GM12872 (cell line): ENCODE results near the gene IDI2.
A peak's percentile ranks its signal among the peaks of the same experiment; 100 is the strongest.

Experiments used
- TF ChIP-seq, protein P1 (sequence below): IDR thresholded peaks from 3 replicates; pipeline ENCODE4 v1.5.1; 2011; ENCODE audit warnings: low read depth, mild to moderate bottlenecking, low read length, moderate library complexity; ENCODE audit not compliant: insufficient read depth

Gene IDI2

DNA sequence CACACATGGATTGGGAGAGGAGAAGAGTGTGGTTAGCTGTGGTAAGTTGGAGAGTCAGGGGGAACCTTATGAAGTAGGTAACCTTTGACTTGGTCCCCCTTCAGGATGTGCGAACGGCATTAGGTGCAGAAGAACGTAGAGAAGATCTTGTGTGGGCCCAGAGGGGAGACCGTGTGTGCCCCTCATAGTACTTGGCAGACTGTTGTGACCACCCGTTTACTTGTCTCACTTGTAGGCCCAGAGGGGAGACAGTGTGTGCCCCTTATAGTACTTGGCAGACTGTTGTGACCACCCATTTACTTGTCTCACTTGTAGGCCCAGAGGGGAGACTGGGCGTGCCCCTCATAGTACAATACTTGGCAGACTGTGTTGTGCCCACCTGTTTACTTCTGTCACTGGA, 34.9 kb downstream of the IDI2 start:
- TF ChIP-seq, protein P1, sequence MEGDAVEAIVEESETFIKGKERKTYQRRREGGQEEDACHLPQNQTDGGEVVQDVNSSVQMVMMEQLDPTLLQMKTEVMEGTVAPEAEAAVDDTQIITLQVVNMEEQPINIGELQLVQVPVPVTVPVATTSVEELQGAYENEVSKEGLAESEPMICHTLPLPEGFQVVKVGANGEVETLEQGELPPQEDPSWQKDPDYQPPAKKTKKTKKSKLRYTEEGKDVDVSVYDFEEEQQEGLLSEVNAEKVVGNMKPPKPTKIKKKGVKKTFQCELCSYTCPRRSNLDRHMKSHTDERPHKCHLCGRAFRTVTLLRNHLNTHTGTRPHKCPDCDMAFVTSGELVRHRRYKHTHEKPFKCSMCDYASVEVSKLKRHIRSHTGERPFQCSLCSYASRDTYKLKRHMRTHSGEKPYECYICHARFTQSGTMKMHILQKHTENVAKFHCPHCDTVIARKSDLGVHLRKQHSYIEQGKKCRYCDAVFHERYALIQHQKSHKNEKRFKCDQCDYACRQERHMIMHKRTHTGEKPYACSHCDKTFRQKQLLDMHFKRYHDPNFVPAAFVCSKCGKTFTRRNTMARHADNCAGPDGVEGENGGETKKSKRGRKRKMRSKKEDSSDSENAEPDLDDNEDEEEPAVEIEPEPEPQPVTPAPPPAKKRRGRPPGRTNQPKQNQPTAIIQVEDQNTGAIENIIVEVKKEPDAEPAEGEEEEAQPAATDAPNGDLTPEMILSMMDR = no peak

DNA sequence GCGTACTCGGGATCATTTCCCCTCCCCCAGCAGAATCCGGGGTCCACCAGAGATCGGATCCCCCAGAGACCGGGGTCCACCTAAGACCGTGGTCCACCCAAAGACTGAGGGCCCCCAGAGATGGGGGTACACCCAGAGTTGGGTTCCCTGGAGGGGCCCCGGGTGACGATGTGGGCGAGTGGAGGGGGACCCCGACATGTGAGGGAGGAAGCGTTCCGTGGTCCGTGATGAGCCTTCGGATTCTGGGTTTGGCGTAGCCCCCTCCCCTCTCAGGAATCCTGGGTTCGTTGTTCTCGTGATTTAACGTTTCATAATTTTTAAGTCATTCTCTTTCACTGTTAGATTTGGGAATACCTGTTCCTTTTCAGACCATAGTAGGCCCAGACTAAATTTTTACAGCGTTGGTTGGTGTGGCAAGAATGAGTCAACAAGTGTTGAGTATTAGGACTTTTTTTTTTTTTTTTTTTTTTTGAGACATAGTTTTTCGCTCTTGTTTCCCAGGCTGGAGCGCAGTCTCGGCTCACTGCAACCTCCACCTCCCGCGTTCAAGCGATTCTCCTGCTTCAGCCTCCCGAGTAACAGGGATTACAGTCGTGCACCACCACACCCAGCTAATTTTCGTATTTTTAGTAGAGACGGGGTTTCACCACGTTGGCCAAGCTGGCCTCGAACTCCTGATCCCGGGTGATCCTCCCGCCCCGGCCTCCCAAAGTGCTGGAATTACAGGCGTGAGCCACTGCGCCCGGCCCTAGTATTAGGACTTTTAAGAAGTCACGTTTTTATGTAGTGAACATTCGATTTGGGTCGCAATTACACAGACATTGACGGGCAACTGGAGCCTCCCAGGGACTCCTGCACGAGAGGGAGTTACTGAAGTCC, 36.8 kb downstream of the IDI2 start:
- TF ChIP-seq, protein P1 = no peak

DNA sequence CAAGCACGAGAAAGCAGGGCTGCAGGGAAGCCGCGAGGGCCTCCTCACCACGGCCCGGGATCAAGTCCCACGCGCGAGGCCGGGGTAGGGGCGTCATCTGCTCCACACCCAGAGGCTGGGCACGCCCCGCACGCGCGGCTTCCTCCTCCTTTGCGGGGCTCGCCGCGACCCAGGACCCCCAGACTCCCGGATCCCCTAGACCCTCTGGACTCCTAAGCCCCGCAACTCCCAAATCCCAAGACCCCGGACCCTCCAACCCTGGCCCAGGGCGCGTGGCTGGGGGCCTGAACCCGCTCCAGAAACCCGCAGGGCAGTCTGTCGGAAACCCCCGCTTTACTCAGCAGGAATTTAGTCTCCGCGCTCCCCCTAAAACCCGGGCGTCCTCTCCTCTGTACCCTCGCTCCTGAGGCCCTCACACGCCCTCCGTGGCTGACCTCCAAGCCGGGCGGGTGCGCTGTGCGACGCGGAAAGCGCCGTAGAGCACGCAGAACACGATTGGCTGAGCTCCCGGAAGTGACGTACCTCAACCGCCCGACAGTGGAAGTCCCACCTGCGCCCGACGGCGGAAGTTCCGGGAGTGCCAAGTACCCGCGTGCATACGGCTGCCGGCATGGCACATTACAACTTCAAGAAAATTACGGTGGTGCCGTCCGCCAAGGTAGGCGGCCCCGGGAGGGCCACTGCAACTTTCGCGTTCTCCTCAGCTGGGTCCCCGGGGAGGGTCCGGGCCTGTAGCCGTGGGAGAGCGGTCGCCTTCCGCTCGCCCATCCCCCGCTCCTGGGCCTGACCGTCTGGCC, 37.6 kb downstream of the IDI2 start, which contains the start of gene GTPBP4:
Gene GTPBP4 (plus strand): TSS at position 565 of the 797 bp plus-strand sequence. CDS start 46 bp downstream, at position 611.
- TF ChIP-seq, protein P1 = peak; percentile 39; the same call in 2 of the 3 replicates

DNA sequence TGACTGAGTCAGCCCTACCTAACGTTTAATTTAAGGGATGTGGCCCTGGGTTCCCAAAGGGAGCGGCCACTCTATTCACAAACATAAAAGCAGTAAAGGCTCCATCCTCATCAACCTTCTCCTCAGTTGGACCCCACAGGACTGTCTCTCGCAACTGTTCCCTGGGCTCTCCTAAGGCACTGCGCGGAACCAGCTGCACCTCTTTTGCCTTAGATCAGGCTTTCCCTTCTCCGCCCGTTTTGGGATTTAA, 38.1 kb downstream of the IDI2 start:
- TF ChIP-seq, protein P1 = no peak

DNA sequence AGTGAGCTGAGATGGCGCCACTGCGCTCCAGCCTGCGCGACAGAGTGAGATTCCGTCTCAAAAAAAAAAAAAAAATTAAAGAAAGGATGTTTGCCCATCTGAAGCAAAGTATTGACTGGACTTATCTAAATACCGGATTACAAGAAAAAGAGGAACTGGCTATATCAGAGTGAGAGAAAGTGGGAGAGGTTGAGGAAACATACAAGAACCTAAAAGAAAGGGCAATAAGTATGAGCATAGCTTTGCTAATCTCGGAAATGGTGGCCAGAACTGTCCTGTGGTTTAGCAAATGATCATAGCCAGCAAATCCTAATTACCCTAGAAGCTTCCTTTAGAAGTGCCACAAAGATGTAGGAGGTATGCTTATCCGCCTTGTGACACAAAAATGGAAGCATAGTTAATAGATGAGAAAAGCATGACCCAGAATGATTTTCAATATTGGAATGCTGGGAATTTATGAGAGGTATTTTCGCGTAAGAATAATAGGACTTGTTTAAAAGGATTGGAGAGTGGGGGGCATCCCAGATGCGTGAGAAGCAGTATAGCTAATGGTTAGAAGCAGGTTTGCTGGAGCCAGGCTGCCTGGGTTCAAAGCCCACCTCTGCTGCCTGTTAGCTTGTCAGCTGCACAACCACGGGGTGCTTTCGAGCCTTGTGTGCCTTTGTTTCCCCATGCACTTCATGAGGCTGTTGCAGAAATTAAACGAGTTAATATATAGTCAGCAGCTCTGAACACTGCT, 38.6 kb downstream of the IDI2 start:
- TF ChIP-seq, protein P1 = no peak

DNA sequence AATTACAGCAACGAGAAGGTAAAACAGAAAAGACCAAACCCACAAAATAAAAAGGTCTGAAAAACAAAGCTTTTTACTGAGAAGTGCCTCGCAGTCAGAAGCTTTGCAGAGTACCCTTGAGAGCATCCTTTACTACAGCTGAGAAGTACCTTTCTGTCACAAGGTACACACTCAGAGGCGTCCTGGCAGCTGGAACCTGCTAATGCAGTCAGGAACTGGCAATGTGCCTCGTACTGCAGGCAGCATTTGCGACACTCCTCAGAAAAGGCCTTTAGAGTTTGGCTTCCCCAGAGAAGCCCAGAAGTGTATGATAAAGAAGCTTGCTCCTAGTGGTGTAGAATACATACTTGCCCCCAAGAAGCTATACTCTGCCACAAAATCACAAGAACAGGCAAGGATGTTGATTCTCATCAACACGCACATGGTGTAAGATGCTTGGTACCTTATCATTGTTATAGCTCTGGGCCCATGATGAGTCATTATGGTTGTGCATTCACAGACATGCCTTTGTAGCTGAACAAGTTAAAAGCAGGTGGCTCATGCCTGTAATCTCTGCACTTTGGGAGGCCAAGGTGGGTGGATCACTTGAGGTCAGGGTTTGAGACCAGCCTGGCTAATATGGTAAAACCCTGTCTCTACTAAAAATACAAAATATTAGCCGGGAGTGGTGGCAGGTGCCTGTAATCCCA, 39.4 kb downstream of the IDI2 start:
- TF ChIP-seq, protein P1 = no peak
